ENCODE data around the gene SNTG2.

- TF ChIP-seq, protein P1, sequence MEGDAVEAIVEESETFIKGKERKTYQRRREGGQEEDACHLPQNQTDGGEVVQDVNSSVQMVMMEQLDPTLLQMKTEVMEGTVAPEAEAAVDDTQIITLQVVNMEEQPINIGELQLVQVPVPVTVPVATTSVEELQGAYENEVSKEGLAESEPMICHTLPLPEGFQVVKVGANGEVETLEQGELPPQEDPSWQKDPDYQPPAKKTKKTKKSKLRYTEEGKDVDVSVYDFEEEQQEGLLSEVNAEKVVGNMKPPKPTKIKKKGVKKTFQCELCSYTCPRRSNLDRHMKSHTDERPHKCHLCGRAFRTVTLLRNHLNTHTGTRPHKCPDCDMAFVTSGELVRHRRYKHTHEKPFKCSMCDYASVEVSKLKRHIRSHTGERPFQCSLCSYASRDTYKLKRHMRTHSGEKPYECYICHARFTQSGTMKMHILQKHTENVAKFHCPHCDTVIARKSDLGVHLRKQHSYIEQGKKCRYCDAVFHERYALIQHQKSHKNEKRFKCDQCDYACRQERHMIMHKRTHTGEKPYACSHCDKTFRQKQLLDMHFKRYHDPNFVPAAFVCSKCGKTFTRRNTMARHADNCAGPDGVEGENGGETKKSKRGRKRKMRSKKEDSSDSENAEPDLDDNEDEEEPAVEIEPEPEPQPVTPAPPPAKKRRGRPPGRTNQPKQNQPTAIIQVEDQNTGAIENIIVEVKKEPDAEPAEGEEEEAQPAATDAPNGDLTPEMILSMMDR (IDR thresholded peaks at IDR 0.05; ENCODE audit: low read depth, low read length, poor library complexity, severe bottlenecking): no peak
- no peak for TF ChIP-seq EZH2phosphoT487 (IDR thresholded peaks at IDR 0.05; ENCODE audit: borderline replicate concordance, low read length)
Measured at GRCh38 chr2:919672-920071, 31.0 kb upstream of the SNTG2 start.

Measured in DOHH2 (cell line).